CD14-positive monocyte (primary cell): ENCODE data around the gene STIM1. TPM values are rescaled to one million over a fixed set of nuclear protein-coding genes. Genes with fewer than 3 reads are reported as not detected.

Experiments used
- DNase-seq, 3 donors: peaks; one replicate each; pipeline ENCODE4 v3.0.0-alpha.2; 2011 to 2022
- H2AFZ ChIP-seq: 2 replicates; pipeline ENCODE4 v1.6.0; 2012; ENCODE audit warnings: mild to moderate bottlenecking, low read depth, low read length, inconsistent platforms; ENCODE audit not compliant: insufficient read depth, poor library complexity, severe bottlenecking
- H3K27ac ChIP-seq, 2 donors: 1 replicate in 1 of 2; 2 replicates in 1 of 2; pipeline ENCODE4 v1.5.1; 2012 to 2013; ENCODE audit warnings: low read length in 2 of 2, control low read depth in 1 of 2, inconsistent platforms in 1 of 2, low read depth in 1 of 2, mild to moderate bottlenecking in 1 of 2
- H3K27me3 ChIP-seq, 2 donors: one replicate each; pipeline versions ENCODE4 v1.6.0 to v1.6.1; 2011 to 2013; ENCODE audit warnings: low read length in 2 of 2; ENCODE audit not compliant: control insufficient read depth in 2 of 2, insufficient read depth in 2 of 2
- H3K36me3 ChIP-seq, 2 donors: replicated peaks in 1 of 2; 1 replicate in 1 of 2; 2 replicates in 1 of 2; pipeline versions ENCODE4 v1.5.1 to v1.6.1; 2012 to 2013; ENCODE audit warnings: low read length in 2 of 2, control low read depth in 1 of 2, inconsistent platforms in 1 of 2, mild to moderate bottlenecking in 1 of 2; ENCODE audit not compliant: insufficient read depth in 2 of 2, control insufficient read depth in 1 of 2
- H3K4me1 ChIP-seq, 2 donors: 1 replicate in 1 of 2; 2 replicates in 1 of 2; pipeline versions ENCODE4 v1.5.1 to v1.6.1; 2012 to 2013; ENCODE audit warnings: low read length in 2 of 2, control low read depth in 1 of 2, inconsistent platforms in 1 of 2, mild to moderate bottlenecking in 1 of 2, moderate library complexity in 1 of 2; ENCODE audit not compliant: insufficient read depth in 2 of 2, control insufficient read depth in 1 of 2
- H3K4me2 ChIP-seq: replicated peaks from 2 replicates; pipeline ENCODE3; 2012; ENCODE audit warnings: low read length, moderate library complexity, mild to moderate bottlenecking; ENCODE audit not compliant: poor library complexity, severe bottlenecking; ENCODE audit errors: extremely low read depth
- H3K4me3 ChIP-seq, 3 experiments: fragments of 200-600 bp in 1 of 3; sonication (generic) in 1 of 3; replicated peaks in 1 of 3; 1 replicate in 2 of 3; 2 replicates in 1 of 3; pipeline ENCODE4 v1.5.1; 2011 to 2013; ENCODE audit warnings: low read length in 3 of 3, mild to moderate bottlenecking in 3 of 3, control low read depth in 2 of 3, low read depth in 2 of 3, inconsistent platforms in 1 of 3, moderate library complexity in 1 of 3
- H3K79me2 ChIP-seq: 2 replicates; pipeline ENCODE4 v1.6.0; 2012; ENCODE audit warnings: mild to moderate bottlenecking, control low read depth, inconsistent platforms, low read length, moderate library complexity; ENCODE audit not compliant: insufficient read depth
- H3K9ac ChIP-seq: 2 replicates; pipeline ENCODE4 v1.6.0; 2017; ENCODE audit warnings: low read length, mild to moderate bottlenecking; ENCODE audit not compliant: insufficient read depth, poor library complexity, severe bottlenecking
- H3K9me3 ChIP-seq, 2 donors: replicated peaks in 1 of 2; 1 replicate in 1 of 2; 2 replicates in 1 of 2; pipeline versions ENCODE4 v1.5.1 to v1.6.1; 2012 to 2013; ENCODE audit warnings: low read length in 2 of 2, control low read depth in 1 of 2; ENCODE audit not compliant: control insufficient read depth in 1 of 2, insufficient read depth in 1 of 2
- H4K20me1 ChIP-seq: 2 replicates; pipeline ENCODE4 v1.6.0; 2012; ENCODE audit warnings: mild to moderate bottlenecking, low read length, control low read depth, moderate library complexity; ENCODE audit not compliant: insufficient read depth
- H3K27ac Mint-ChIP-seq, 7 donors: one replicate each; pipeline ENCODE4 v1.8.0; 2020; ENCODE audit warnings: mild to moderate bottlenecking in 7 of 7, mixed read lengths in 7 of 7, moderate library complexity in 6 of 7, inconsistent platforms in 2 of 7
- H3K27me3 Mint-ChIP-seq, 3 donors: one replicate each; pipeline ENCODE4 v1.8.0; 2021 to 2022; ENCODE audit warnings: low read depth in 3 of 3, mild to moderate bottlenecking in 3 of 3, mixed read lengths in 3 of 3, moderate library complexity in 3 of 3, inconsistent platforms in 1 of 3
- H3K36me3 Mint-ChIP-seq, 2 donors: one replicate each; pipeline ENCODE4 v1.8.0; 2020; ENCODE audit warnings: mixed read lengths in 2 of 2, inconsistent platforms in 1 of 2, mild to moderate bottlenecking in 1 of 2
- H3K4me1 Mint-ChIP-seq: one replicate; pipeline ENCODE4 v1.8.0; 2020; ENCODE audit warnings: mild to moderate bottlenecking, mixed read lengths
- H3K4me3 Mint-ChIP-seq, 2 donors: one replicate each; pipeline ENCODE4 v1.8.0; 2020; ENCODE audit warnings: mild to moderate bottlenecking in 2 of 2, mixed read lengths in 2 of 2, moderate library complexity in 1 of 2
- H3K9me3 Mint-ChIP-seq, 7 donors: one replicate each; pipeline ENCODE4 v1.8.0; 2020 to 2022; ENCODE audit warnings: mixed read lengths in 7 of 7, mild to moderate bottlenecking in 6 of 7, moderate library complexity in 6 of 7, inconsistent platforms in 2 of 7
- WGBS: methylation state at CpG from one replicate; pipeline ENCODE4 v1.1.5; 2013; ENCODE audit warnings: missing lambda C conversion rate; ENCODE audit not compliant: insufficient coverage; 5-methylcytosine and 5-hydroxymethylcytosine counted together
- intact Hi-C, 2 donors: fragments of 100-400 bp; cut with micrococcal nuclease; formaldehyde crosslinking; loops; one replicate each; pipeline versions ENCODE4 v1.15.0 to v1.15.1; 2023
- polyA plus RNA-seq, 3 donors: library from polyadenylated mRNA; depleted of rRNA in 1 of 3; unstranded in 2 of 3; stranded (reverse) in 1 of 3; fragments of 300-500 nt in 2 of 3; fragments of >200 nt in 1 of 3; fragmentation: Illumina TruSeq in 2 of 3; gene quantifications; 1 replicate in 2 of 3; 2 replicates in 1 of 3; pipeline ENCODE4 v1.2.3, GENCODE V29; 2012 to 2021
- TF ChIP-seq, protein P1 (sequence below): fragments of 200-600 bp; IDR thresholded peaks from one replicate; pipeline ENCODE4 v1.8.0; 2022; ENCODE audit warnings: antibody characterized with exemption, mild to moderate bottlenecking

The STIM1 gene
- polyA plus RNA-seq, 3 donors: 14.0 to 68.6 (median 21.0) TPM

DNA sequence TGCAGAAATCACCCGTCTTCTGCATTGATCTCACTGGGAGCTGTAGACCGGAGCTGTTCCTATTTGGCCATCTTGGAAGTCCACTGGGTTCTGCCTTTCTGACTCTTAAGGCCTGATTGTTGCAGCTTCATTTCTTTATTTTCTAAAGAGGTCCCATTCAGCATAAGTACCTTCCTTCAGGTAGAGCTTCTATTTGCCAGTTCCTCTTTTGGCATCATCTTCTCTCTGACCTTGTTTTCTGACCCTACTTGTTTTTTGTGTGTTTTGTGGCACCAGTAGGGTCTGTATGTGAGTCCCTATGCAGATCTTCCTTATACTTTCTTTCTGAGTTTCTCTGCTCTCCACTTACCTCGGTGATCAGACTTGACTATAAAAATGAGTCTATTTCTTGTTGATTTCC lies 161.7 kb downstream of the STIM1 start:
- no peak for DNase-seq
- no peaks in the 10 kb centered on the region for H3K36me3 ChIP-seq
- peaks cover 62% of the 10 kb centered on the region for H3K79me2 ChIP-seq
- Mint-ChIP-seq H3K27me3 (no peaks in the 10 kb centered on the region), H3K36me3 (peaks cover 0 to 18% of the 10 kb centered on the region in 2 donors), H3K4me1 (peaks cover 28% of the 10 kb centered on the region), H3K4me3 (no peak overlapping the region), H3K9me3 (peaks cover 0 to 3% (median 2%) of the 10 kb centered on the region in 7 donors), H3K27ac (no peak overlapping the region)
- no peak overlapping the region for H2AFZ ChIP-seq
- peaks cover 0 to 2% of the 10 kb centered on the region in 2 donors for H3K4me1 ChIP-seq
- H3K4me3 ChIP-seq: no peak overlapping the region
- no peak overlapping the region for H3K9ac ChIP-seq
- TF ChIP-seq, protein P1, sequence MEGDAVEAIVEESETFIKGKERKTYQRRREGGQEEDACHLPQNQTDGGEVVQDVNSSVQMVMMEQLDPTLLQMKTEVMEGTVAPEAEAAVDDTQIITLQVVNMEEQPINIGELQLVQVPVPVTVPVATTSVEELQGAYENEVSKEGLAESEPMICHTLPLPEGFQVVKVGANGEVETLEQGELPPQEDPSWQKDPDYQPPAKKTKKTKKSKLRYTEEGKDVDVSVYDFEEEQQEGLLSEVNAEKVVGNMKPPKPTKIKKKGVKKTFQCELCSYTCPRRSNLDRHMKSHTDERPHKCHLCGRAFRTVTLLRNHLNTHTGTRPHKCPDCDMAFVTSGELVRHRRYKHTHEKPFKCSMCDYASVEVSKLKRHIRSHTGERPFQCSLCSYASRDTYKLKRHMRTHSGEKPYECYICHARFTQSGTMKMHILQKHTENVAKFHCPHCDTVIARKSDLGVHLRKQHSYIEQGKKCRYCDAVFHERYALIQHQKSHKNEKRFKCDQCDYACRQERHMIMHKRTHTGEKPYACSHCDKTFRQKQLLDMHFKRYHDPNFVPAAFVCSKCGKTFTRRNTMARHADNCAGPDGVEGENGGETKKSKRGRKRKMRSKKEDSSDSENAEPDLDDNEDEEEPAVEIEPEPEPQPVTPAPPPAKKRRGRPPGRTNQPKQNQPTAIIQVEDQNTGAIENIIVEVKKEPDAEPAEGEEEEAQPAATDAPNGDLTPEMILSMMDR: no peak
- WGBS: 100% methylated on average over 1 of the region's 3 CpGs
- intact Hi-C loops: no loop called here
- H3K4me2 ChIP-seq: no peak overlapping the region
- H3K9me3 ChIP-seq: no peaks in the 10 kb centered on the region
- peaks cover 60% of the 10 kb centered on the region for H4K20me1 ChIP-seq
- no peaks in the 10 kb centered on the region for H3K27me3 ChIP-seq
- H3K27ac ChIP-seq: peak overlapping the region in 1 of 2 donors; percentile 7

GRCh38 chr11:4018641-4019040 lies 163.2 kb downstream of the STIM1 start:
- Histone ChIP-seq H3K27me3 (no peaks in the 10 kb centered on the region), H3K4me3 (no peak overlapping the region), H3K4me2 (no peak overlapping the region), H3K4me1 (peaks cover 0 to 3% of the 10 kb centered on the region in 2 donors), H4K20me1 (peaks cover 74% of the 10 kb centered on the region), H2AFZ (no peak overlapping the region), H3K36me3 (peaks cover under 1 to 11% of the 10 kb centered on the region in 2 donors), H3K27ac (no peak overlapping the region), H3K79me2 (peaks cover 71% of the 10 kb centered on the region), H3K9me3 (peaks cover 0 to 4% of the 10 kb centered on the region in 2 donors), H3K9ac (no peak overlapping the region)
- peaks cover under 1 to 4% (median 3%) of the 10 kb centered on the region in 7 donors for H3K9me3 Mint-ChIP-seq
- no peak for DNase-seq
- peaks cover 2 to 25% of the 10 kb centered on the region in 2 donors for H3K36me3 Mint-ChIP-seq
- WGBS: 100% methylated on average over 2 of the region's 2 CpGs
- peak overlapping the region in 5 of 7 donors; percentile 1 to 18 (median 2) for H3K27ac Mint-ChIP-seq
- H3K4me1 Mint-ChIP-seq: peaks cover 25% of the 10 kb centered on the region
- TF ChIP-seq, protein P1: no peak
- intact Hi-C loops: no loop called here
- no peak overlapping the region for H3K4me3 Mint-ChIP-seq
- H3K27me3 Mint-ChIP-seq: no peaks in the 10 kb centered on the region
